GM23338 (cell line): ENCODE measurements around the gene IL20RB. TPM values are rescaled to one million over a fixed set of nuclear protein-coding genes. Genes with fewer than 3 reads are reported as not detected.

ENCODE experiments used
- CREB1 ChIP-seq: fragments of 250-450 bp; sonication (Bioruptor Pico); IDR thresholded peaks from 2 replicates; pipeline ENCODE4 v1.5.0; 2020; ENCODE audit warnings: low read depth, mild to moderate bottlenecking, moderate library complexity
- EZH2phosphoT487 ChIP-seq: fragments of 200-600 bp; sonication (generic); IDR thresholded peaks from one replicate; pipeline ENCODE4 v1.8.1; 2018; ENCODE audit warnings: antibody characterized with exemption; ENCODE audit not compliant: unreplicated experiment
- NANOG ChIP-seq: IDR thresholded peaks from 2 replicates; pipeline ENCODE4 v1.6.1; 2016; ENCODE audit warnings: antibody characterized with exemption, borderline replicate concordance
- POLR2AphosphoS5 ChIP-seq: IDR thresholded peaks from 2 replicates; pipeline ENCODE4 v1.6.1; 2016; ENCODE audit warnings: antibody characterized with exemption, low read depth
- STAT1 ChIP-seq: IDR thresholded peaks from one replicate; pipeline ENCODE4 v1.6.1; 2016; ENCODE audit warnings: antibody characterized with exemption; ENCODE audit not compliant: unreplicated experiment
- ZNF114 ChIP-seq: fragments of 250-450 bp; sonication (Bioruptor Pico); IDR thresholded peaks from 2 replicates; pipeline ENCODE4 v1.5.0; 2020; ENCODE audit warnings: mild to moderate bottlenecking, moderate library complexity
- ZNF331 ChIP-seq: fragments of 250-450 bp; sonication (Bioruptor Pico); IDR thresholded peaks from 2 replicates; pipeline ENCODE4 v1.5.0; 2020; ENCODE audit warnings: low read depth, mild to moderate bottlenecking, moderate library complexity
- polyA plus RNA-seq: library from polyadenylated mRNA; unstranded; fragments of >200 nt; fragmentation: Nextera tagmentation; extraction: Ambion mirVana; gene quantifications from 2 replicates; pipeline ENCODE4 v1.2.1, GENCODE V29; 2016
- total RNA-seq: library from RNA; depleted of rRNA; stranded (reverse); fragments of >200 nt; shearing (Covaris generic); gene quantifications from 2 replicates; pipeline ENCODE4 v1.2.3, GENCODE V29; 2014
- TF ChIP-seq, protein P1 (sequence below): fragments of 250-450 bp; sonication (Bioruptor Pico); IDR thresholded peaks from 2 replicates; pipeline ENCODE4 v1.5.0; 2020; ENCODE audit warnings: mild to moderate bottlenecking, moderate library complexity
- TF ChIP-seq, protein P2 (sequence below): IDR thresholded peaks from 2 replicates; pipeline ENCODE4 v1.6.1; 2016; ENCODE audit warnings: antibody characterized with exemption
- TF ChIP-seq, protein P3 (sequence below), 2 experiments: fragments of 200-600 bp in 1 of 2; sonication (generic) in 1 of 2; conservative IDR thresholded peaks; 2 replicates each; pipeline versions ENCODE4 v1.5.1 to v1.6.1; 2016 to 2017; ENCODE audit warnings: antibody characterized with exemption in 2 of 2, low read depth in 2 of 2, mild to moderate bottlenecking in 2 of 2, moderate library complexity in 1 of 2

The IL20RB gene
- total and polyA plus RNA-seq, 2 experiments from 2014 or later: 1.7 to 4.6 TPM

DNA sequence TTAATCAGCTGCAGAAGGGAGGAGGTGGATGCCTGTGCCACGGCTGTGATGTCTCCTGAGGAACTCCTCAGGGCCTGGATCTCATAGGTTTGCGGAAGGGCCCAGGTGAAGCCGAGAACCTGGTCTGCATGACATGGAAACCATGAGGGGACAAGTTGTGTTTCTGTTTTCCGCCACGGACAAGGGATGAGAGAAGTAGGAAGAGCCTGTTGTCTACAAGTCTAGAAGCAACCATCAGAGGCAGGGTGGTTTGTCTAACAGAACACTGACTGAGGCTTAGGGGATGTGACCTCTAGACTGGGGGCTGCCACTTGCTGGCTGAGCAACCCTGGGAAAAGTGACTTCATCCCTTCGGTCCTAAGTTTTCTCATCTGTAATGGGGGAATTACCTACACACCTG lies 52.4 kb downstream of the IL20RB start (continued):
- TF ChIP-seq, protein P1, sequence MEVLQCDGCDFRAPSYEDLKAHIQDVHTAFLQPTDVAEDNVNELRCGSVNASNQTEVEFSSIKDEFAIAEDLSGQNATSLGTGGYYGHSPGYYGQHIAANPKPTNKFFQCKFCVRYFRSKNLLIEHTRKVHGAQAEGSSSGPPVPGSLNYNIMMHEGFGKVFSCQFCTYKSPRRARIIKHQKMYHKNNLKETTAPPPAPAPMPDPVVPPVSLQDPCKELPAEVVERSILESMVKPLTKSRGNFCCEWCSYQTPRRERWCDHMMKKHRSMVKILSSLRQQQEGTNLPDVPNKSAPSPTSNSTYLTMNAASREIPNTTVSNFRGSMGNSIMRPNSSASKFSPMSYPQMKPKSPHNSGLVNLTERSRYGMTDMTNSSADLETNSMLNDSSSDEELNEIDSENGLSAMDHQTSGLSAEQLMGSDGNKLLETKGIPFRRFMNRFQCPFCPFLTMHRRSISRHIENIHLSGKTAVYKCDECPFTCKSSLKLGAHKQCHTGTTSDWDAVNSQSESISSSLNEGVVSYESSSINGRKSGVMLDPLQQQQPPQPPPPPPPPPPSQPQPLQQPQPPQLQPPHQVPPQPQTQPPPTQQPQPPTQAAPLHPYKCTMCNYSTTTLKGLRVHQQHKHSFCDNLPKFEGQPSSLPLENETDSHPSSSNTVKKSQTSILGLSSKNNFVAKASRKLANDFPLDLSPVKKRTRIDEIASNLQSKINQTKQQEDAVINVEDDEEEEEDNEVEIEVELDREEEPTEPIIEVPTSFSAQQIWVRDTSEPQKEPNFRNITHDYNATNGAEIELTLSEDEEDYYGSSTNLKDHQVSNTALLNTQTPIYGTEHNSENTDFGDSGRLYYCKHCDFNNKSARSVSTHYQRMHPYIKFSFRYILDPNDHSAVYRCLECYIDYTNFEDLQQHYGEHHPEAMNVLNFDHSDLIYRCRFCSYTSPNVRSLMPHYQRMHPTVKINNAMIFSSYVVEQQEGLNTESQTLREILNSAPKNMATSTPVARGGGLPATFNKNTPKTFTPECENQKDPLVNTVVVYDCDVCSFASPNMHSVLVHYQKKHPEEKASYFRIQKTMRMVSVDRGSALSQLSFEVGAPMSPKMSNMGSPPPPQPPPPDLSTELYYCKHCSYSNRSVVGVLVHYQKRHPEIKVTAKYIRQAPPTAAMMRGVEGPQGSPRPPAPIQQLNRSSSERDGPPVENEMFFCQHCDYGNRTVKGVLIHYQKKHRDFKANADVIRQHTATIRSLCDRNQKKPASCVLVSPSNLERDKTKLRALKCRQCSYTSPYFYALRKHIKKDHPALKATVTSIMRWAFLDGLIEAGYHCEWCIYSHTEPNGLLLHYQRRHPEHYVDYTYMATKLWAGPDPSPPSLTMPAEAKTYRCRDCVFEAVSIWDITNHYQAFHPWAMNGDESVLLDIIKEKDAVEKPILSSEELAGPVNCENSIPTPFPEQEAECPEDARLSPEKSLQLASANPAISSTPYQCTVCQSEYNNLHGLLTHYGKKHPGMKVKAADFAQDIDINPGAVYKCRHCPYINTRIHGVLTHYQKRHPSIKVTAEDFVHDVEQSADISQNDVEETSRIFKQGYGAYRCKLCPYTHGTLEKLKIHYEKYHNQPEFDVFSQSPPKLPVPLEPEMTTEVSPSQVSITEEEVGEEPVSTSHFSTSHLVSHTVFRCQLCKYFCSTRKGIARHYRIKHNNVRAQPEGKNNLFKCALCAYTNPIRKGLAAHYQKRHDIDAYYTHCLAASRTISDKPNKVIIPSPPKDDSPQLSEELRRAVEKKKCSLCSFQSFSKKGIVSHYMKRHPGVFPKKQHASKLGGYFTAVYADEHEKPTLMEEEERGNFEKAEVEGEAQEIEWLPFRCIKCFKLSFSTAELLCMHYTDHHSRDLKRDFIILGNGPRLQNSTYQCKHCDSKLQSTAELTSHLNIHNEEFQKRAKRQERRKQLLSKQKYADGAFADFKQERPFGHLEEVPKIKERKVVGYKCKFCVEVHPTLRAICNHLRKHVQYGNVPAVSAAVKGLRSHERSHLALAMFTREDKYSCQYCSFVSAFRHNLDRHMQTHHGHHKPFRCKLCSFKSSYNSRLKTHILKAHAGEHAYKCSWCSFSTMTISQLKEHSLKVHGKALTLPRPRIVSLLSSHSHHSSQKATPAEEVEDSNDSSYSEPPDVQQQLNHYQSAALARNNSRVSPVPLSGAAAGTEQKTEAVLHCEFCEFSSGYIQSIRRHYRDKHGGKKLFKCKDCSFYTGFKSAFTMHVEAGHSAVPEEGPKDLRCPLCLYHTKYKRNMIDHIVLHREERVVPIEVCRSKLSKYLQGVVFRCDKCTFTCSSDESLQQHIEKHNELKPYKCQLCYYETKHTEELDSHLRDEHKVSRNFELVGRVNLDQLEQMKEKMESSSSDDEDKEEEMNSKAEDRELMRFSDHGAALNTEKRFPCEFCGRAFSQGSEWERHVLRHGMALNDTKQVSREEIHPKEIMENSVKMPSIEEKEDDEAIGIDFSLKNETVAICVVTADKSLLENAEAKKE (CRISPR knock-in tag): no peak
- no peak for TF ChIP-seq POLR2AphosphoS5
- no peak for TF ChIP-seq CREB1
- no peak for TF ChIP-seq NANOG
- TF ChIP-seq, protein P2, sequence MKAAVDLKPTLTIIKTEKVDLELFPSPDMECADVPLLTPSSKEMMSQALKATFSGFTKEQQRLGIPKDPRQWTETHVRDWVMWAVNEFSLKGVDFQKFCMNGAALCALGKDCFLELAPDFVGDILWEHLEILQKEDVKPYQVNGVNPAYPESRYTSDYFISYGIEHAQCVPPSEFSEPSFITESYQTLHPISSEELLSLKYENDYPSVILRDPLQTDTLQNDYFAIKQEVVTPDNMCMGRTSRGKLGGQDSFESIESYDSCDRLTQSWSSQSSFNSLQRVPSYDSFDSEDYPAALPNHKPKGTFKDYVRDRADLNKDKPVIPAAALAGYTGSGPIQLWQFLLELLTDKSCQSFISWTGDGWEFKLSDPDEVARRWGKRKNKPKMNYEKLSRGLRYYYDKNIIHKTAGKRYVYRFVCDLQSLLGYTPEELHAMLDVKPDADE: no peak
- TF ChIP-seq, protein P3, sequence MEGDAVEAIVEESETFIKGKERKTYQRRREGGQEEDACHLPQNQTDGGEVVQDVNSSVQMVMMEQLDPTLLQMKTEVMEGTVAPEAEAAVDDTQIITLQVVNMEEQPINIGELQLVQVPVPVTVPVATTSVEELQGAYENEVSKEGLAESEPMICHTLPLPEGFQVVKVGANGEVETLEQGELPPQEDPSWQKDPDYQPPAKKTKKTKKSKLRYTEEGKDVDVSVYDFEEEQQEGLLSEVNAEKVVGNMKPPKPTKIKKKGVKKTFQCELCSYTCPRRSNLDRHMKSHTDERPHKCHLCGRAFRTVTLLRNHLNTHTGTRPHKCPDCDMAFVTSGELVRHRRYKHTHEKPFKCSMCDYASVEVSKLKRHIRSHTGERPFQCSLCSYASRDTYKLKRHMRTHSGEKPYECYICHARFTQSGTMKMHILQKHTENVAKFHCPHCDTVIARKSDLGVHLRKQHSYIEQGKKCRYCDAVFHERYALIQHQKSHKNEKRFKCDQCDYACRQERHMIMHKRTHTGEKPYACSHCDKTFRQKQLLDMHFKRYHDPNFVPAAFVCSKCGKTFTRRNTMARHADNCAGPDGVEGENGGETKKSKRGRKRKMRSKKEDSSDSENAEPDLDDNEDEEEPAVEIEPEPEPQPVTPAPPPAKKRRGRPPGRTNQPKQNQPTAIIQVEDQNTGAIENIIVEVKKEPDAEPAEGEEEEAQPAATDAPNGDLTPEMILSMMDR (conservative IDR thresholded peaks at IDR 0.05; ENCODE audit: low read depth in 2 of 2): no peak
- no peak for TF ChIP-seq EZH2phosphoT487
- TF ChIP-seq STAT1: no peak
- TF ChIP-seq ZNF331 (CRISPR knock-in tag): no peak
- TF ChIP-seq ZNF114: no peak
